ENCODE results near the gene PLD3. TPM values are rescaled to one million over a fixed set of nuclear protein-coding genes. Genes with fewer than 3 reads are reported as not detected.

PLD3 gene
- total and polyA plus RNA-seq, 2 donors from 2014 or later = 175 to 207 TPM

DNA sequence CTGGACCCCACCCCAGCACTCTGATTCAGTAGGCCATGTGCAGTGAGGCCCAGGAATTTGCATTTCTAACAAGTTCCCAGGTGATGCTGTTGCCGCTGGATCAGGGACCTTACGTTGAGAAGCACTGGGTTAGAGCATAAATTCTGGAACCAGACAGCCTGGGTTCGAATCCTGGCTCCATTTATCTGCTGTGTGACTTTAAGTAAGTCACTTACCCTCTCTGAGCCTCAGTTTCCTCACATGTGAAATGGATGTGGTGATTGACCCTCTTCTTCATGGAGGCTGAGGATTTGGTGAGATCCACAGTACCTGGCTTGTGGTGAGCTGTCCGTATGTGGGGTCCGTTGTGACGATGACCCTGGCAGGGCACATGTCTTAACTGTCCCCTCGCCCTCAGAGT lies 25.6 kb downstream of the PLD3 start:
- no peak overlapping the region for H3K27ac ChIP-seq (ENCODE audit: low read depth in 2 of 2, low read length in 2 of 2)
- H3K36me3 ChIP-seq (ENCODE audit: control insufficient read depth in 2 of 3, insufficient read depth in 3 of 3, low read length in 3 of 3) = peaks cover 9 to 27% (median 12%) of the 10 kb centered on the region in 3 donors

DNA sequence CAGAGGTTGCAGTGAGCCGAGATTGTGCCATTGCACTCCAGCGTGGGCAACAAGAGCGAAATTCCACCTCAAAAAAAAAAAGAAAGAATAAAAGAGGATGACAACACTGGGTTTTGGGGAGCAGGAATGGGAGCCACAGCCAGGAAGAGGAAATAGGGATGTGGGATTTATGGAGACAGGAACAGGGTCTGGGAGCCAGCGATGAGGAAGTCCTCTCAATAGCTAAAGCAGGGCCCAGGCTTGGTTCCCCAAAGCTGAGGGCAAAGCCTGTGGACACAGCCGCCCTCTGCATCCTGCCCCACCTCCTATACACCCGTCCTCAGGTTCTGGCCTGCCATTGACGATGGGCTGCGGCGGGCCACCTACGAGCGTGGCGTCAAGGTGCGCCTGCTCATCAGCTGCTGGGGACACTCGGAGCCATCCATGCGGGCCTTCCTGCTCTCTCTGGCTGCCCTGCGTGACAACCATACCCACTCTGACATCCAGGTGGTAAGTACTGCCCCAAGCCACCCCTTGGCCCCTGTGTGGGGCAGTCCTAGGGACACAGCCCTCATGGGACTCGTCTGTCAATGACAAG lies 27.9 kb downstream of the PLD3 start:
- Histone ChIP-seq H3K4me3 (ENCODE audit: low read length in 3 of 3) (no peak overlapping the region), H3K9ac (ENCODE audit: low read length in 3 of 3) (no peak overlapping the region), H3K27me3 (ENCODE audit: control insufficient read depth, insufficient read depth, low read length) (no peaks in the 10 kb centered on the region), H3K4me1 (ENCODE audit: control insufficient read depth in 2 of 3, insufficient read depth in 2 of 3, low read depth in 1 of 3, low read length in 3 of 3) (no peaks in the 10 kb centered on the region), H3K27ac (ENCODE audit: low read depth in 2 of 2, low read length in 2 of 2) (no peak overlapping the region), H3K9me3 (ENCODE audit: control insufficient read depth in 2 of 3, insufficient read depth in 1 of 3, low read length in 3 of 3) (no peaks in the 10 kb centered on the region), H3K36me3 (ENCODE audit: control insufficient read depth in 2 of 3, insufficient read depth in 3 of 3, low read length in 3 of 3) (peaks cover 9 to 27% (median 12%) of the 10 kb centered on the region in 3 donors)
- intact Hi-C loops (cut with DNase I) = no loop called here
- DNase-seq (no peak), FAIRE-seq (no peak)
- TF ChIP-seq, protein P1, sequence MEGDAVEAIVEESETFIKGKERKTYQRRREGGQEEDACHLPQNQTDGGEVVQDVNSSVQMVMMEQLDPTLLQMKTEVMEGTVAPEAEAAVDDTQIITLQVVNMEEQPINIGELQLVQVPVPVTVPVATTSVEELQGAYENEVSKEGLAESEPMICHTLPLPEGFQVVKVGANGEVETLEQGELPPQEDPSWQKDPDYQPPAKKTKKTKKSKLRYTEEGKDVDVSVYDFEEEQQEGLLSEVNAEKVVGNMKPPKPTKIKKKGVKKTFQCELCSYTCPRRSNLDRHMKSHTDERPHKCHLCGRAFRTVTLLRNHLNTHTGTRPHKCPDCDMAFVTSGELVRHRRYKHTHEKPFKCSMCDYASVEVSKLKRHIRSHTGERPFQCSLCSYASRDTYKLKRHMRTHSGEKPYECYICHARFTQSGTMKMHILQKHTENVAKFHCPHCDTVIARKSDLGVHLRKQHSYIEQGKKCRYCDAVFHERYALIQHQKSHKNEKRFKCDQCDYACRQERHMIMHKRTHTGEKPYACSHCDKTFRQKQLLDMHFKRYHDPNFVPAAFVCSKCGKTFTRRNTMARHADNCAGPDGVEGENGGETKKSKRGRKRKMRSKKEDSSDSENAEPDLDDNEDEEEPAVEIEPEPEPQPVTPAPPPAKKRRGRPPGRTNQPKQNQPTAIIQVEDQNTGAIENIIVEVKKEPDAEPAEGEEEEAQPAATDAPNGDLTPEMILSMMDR (IDR thresholded peaks at IDR 0.05; ENCODE audit: borderline replicate concordance, extremely low read depth, insufficient read depth) = no peak

More for the DNA sequence above, 25.6 kb downstream of the PLD3 start:
- Histone ChIP-seq H3K4me1 (ENCODE audit: control insufficient read depth in 2 of 3, insufficient read depth in 2 of 3, low read depth in 1 of 3, low read length in 3 of 3) (no peaks in the 10 kb centered on the region), H3K9me3 (ENCODE audit: control insufficient read depth in 2 of 3, insufficient read depth in 1 of 3, low read length in 3 of 3) (no peaks in the 10 kb centered on the region), H3K9ac (ENCODE audit: low read length in 3 of 3) (no peak overlapping the region), H3K27me3 (ENCODE audit: control insufficient read depth, insufficient read depth, low read length) (no peaks in the 10 kb centered on the region), H3K4me3 (ENCODE audit: low read length in 3 of 3) (no peak overlapping the region)
- DNase-seq (no peak), FAIRE-seq (no peak)
- intact Hi-C loops (cut with DNase I) = no loop called here
- TF ChIP-seq, protein P1 (IDR thresholded peaks at IDR 0.05; ENCODE audit: borderline replicate concordance, extremely low read depth, insufficient read depth) = no peak

DNA sequence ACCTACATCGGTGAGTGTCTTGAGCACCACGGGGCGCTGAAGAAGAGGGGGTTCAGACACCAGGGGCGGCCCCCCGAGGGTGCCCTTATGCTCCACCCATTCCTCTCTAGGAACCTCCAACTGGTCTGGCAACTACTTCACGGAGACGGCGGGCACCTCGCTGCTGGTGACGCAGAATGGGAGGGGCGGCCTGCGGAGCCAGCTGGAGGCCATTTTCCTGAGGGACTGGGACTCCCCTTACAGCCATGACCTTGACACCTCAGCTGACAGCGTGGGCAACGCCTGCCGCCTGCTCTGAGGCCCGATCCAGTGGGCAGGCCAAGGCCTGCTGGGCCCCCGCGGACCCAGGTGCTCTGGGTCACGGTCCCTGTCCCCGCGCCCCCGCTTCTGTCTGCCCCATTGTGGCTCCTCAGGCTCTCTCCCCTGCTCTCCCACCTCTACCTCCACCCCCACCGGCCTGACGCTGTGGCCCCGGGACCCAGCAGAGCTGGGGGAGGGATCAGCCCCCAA lies 29.4 kb downstream of the PLD3 start:
- H3K9me3 ChIP-seq (ENCODE audit: control insufficient read depth in 2 of 3, insufficient read depth in 1 of 3, low read length in 3 of 3) = no peaks in the 10 kb centered on the region
- no peak overlapping the region for H3K27ac ChIP-seq (ENCODE audit: low read depth in 2 of 2, low read length in 2 of 2)
- H3K9ac ChIP-seq (ENCODE audit: low read length in 3 of 3) = no peak overlapping the region
- TF ChIP-seq, protein P1 (IDR thresholded peaks at IDR 0.05; ENCODE audit: borderline replicate concordance, extremely low read depth, insufficient read depth) = no peak
- H3K4me3 ChIP-seq (ENCODE audit: low read length in 3 of 3) = no peak overlapping the region
- H3K4me1 ChIP-seq (ENCODE audit: control insufficient read depth in 2 of 3, insufficient read depth in 2 of 3, low read depth in 1 of 3, low read length in 3 of 3) = no peaks in the 10 kb centered on the region
- no peak for FAIRE-seq
- intact Hi-C loops (cut with DNase I) = no loop called here
- peaks cover 5 to 15% (median 9%) of the 10 kb centered on the region in 3 donors for H3K36me3 ChIP-seq (ENCODE audit: control insufficient read depth in 2 of 3, insufficient read depth in 3 of 3, low read length in 3 of 3)
- DNase-seq = no peak
- H3K27me3 ChIP-seq (ENCODE audit: control insufficient read depth, insufficient read depth, low read length) = no peaks in the 10 kb centered on the region
